Measurements from ENCODE around the gene PIGW. TPM values are rescaled to one million over a fixed set of nuclear protein-coding genes. Genes with fewer than 3 reads are reported as not detected.

PIGW gene
- total RNA-seq, 2 experiments from 2014 or later: 3.3 to 3.4 TPM

DNA sequence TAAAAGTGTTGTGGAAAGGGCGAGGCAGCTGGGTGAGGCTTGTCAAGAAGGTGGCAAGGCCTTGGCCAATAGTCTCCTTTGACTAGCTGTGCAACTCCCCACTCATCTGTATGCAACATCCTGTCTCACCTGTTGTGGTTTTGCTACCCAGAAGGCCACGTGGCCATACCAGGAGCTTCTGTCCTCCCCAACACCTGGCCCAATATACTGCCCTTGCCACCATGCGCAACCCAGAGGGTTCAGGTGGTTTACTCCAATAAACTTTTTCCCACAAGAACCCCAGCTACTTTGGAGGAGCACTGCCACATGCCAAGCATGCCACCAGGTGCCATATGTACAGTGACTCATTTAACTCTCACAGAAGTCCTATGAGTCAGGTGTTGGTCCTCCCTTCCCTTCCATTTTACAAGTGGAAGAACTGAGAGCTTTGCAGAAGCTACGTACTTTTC lies 10.3 kb upstream of the PIGW start:
- intact Hi-C loops (cut with DNase I, micrococcal nuclease): no loop called here
- no peaks in the 10 kb centered on the region for H3K4me1 Mint-ChIP-seq (ENCODE audit: low read depth)
- Histone ChIP-seq H3K9me3 (ENCODE audit: control insufficient read depth in 1 of 2, insufficient read depth in 1 of 2, low read length in 2 of 2) (no peaks in the 10 kb centered on the region), H3K4me3 (ENCODE audit: low read length) (no peak overlapping the region), H3K4me1 (ENCODE audit: insufficient read depth, low read length) (peaks cover 9% of the 10 kb centered on the region), H3K27me3 (ENCODE audit: control insufficient read depth in 1 of 2, insufficient read depth in 2 of 2, low read length in 2 of 2) (no peaks in the 10 kb centered on the region), H3K27ac (ENCODE audit: low read depth in 1 of 2, low read length in 2 of 2) (no peak overlapping the region), H3K36me3 (ENCODE audit: insufficient read depth, low read length) (peaks cover 50% of the 10 kb centered on the region)
- DNase-seq (no peak), ATAC-seq (ENCODE audit: poor library complexity) (no peak)
- no peaks in the 10 kb centered on the region for H3K27me3 Mint-ChIP-seq
- POLR2A ChIA-PET: interaction anchor here (0.9 kb wide), 1 partner anchor 11 kb away, joined by 4 read pairs; no protein-coding TSS in a partner anchor
- H3K27ac Mint-ChIP-seq: no peak overlapping the region
- no peak for TF ChIP-seq CTCF (IDR thresholded peaks at IDR 0.05)
- H3K36me3 Mint-ChIP-seq (ENCODE audit: low read depth): peaks cover 66% of the 10 kb centered on the region
- CTCF ChIA-PET: interaction anchor here (1.4 kb wide), 1 partner anchor 9 kb away, joined by 6 read pairs; no protein-coding TSS in a partner anchor
- H3K9me3 Mint-ChIP-seq: no peaks in the 10 kb centered on the region
- no peak overlapping the region for H3K4me3 Mint-ChIP-seq

- DNase-seq (no peak), ATAC-seq (ENCODE audit: poor library complexity) (no peak)
- no peak overlapping the region for H3K4me3 Mint-ChIP-seq
- POLR2A ChIA-PET: no interaction called here
- peaks cover 64% of the 10 kb centered on the region for H3K36me3 Mint-ChIP-seq (ENCODE audit: low read depth)
- Histone ChIP-seq H3K9me3 (ENCODE audit: control insufficient read depth in 1 of 2, insufficient read depth in 1 of 2, low read length in 2 of 2) (no peaks in the 10 kb centered on the region), H3K4me1 (ENCODE audit: insufficient read depth, low read length) (peaks cover 9% of the 10 kb centered on the region), H3K27me3 (ENCODE audit: control insufficient read depth in 1 of 2, insufficient read depth in 2 of 2, low read length in 2 of 2) (no peaks in the 10 kb centered on the region), H3K4me3 (ENCODE audit: low read length) (no peak overlapping the region), H3K27ac (ENCODE audit: low read depth in 1 of 2, low read length in 2 of 2) (no peak overlapping the region), H3K36me3 (ENCODE audit: insufficient read depth, low read length) (peaks cover 52% of the 10 kb centered on the region)
- no peak for TF ChIP-seq CTCF (IDR thresholded peaks at IDR 0.05)
- intact Hi-C loops (cut with DNase I, micrococcal nuclease): no loop called here
- H3K27me3 Mint-ChIP-seq: no peaks in the 10 kb centered on the region
- CTCF ChIA-PET: interaction anchor here (1.4 kb wide), 1 partner anchor 9 kb away, joined by 6 read pairs; no protein-coding TSS in a partner anchor
- H3K27ac Mint-ChIP-seq: no peak overlapping the region
- no peaks in the 10 kb centered on the region for H3K9me3 Mint-ChIP-seq
- H3K4me1 Mint-ChIP-seq (ENCODE audit: low read depth): no peaks in the 10 kb centered on the region
Observed at GRCh38 chr17:36525113-36525512, 9.7 kb upstream of the PIGW start.

DNA sequence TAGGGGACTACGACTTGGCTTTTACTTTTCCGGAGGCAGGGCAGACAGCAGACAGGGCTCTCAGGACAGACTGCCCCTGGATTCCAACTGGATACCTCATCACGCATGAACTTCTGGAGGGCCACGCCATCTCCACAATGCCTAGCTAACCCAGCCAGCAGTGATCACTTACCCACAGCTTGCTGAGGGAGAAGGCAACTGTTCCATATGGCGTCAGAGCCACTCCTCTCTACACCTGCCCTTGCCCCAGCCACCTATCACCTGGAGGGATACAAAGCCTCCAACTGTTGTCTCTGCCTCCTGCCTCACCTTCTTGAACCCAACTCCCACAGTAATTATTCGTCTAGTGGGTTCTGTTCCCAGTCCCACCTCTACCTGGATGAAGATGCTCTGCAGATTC lies 8.9 kb upstream of the PIGW start:
- CTCF ChIA-PET: no interaction called here
- no peak overlapping the region for H3K27ac Mint-ChIP-seq
- intact Hi-C loops (cut with DNase I, micrococcal nuclease): no loop called here

More for the DNA sequence above, 8.9 kb upstream of the PIGW start:
- H3K4me1 ChIP-seq (ENCODE audit: insufficient read depth, low read length): peaks cover 9% of the 10 kb centered on the region
- TF ChIP-seq CTCF (IDR thresholded peaks at IDR 0.05): no peak
- H3K27me3 ChIP-seq (ENCODE audit: control insufficient read depth in 1 of 2, insufficient read depth in 2 of 2, low read length in 2 of 2): no peaks in the 10 kb centered on the region
- DNase-seq (no peak), ATAC-seq (ENCODE audit: poor library complexity) (no peak)
- Mint-ChIP-seq H3K27me3 (no peaks in the 10 kb centered on the region), H3K4me3 (no peak overlapping the region), H3K36me3 (ENCODE audit: low read depth) (peaks cover 57% of the 10 kb centered on the region), H3K4me1 (ENCODE audit: low read depth) (no peaks in the 10 kb centered on the region), H3K9me3 (no peaks in the 10 kb centered on the region)
- H3K4me3 ChIP-seq (ENCODE audit: low read length): no peak overlapping the region
- H3K36me3 ChIP-seq (ENCODE audit: insufficient read depth, low read length): peaks cover 49% of the 10 kb centered on the region
- H3K27ac ChIP-seq (ENCODE audit: low read depth in 1 of 2, low read length in 2 of 2): no peak overlapping the region
- POLR2A ChIA-PET: no interaction called here
- no peaks in the 10 kb centered on the region for H3K9me3 ChIP-seq (ENCODE audit: control insufficient read depth in 1 of 2, insufficient read depth in 1 of 2, low read length in 2 of 2)

All from CD4-positive, alpha-beta T cell (primary cell).